Epidermal melanocyte (primary cell): ENCODE results near the gene GALR1.
"Not testable (repeated sequence)": the region's sequence is repeated elsewhere in the genome, so short reads cannot be mapped to it uniquely, and the experiment has no call there.

ENCODE experiments used
- DNase-seq: peaks from one replicate; pipeline ENCODE4 v3.0.0; 2011; ENCODE audit warnings: low spot score; ENCODE audit not compliant: insufficient read length

GALR1 gene

DNA sequence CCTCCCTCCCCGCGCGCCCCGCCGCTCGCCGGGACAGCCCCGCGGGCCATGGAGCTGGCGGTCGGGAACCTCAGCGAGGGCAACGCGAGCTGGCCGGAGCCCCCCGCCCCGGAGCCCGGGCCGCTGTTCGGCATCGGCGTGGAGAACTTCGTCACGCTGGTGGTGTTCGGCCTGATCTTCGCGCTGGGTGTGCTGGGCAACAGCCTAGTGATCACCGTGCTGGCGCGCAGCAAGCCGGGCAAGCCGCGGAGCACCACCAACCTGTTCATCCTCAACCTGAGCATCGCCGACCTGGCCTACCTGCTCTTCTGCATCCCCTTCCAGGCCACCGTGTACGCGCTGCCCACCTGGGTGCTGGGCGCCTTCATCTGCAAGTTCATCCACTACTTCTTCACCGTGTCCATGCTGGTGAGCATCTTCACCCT, 865 bp downstream of the GALR1 start:
- DNase-seq, result no peak

DNA sequence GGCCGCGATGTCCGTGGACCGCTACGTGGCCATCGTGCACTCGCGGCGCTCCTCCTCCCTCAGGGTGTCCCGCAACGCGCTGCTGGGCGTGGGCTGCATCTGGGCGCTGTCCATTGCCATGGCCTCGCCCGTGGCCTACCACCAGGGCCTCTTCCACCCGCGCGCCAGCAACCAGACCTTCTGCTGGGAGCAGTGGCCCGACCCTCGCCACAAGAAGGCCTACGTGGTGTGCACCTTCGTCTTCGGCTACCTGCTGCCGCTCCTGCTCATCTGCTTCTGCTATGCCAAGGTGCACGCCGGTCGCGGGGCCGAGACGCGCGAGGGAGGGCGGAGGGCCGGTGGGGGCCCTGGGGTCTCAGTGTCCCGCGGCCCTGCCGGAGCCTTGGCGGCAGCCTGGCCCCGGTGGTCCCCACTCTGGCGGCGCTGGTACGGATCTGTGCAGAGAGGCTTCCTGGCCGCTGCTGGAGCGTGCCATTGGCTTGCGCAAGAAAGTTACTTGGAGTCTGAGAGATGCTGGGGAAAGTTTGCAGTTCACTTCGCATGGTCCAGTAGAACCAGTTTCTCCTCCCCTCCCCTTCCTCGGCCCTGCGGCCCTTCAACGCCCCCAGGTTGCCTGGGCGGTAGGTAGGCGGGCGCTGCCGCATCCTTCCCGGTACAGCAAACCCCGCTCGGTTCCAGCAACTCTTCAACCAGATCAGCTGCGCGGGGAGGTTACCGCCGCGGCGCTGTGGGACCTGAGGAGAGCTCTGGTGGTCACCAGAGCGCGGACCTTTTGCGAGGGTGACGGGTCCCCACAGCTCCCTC, 1.5 kb downstream of the GALR1 start:
- no peak for DNase-seq

DNA sequence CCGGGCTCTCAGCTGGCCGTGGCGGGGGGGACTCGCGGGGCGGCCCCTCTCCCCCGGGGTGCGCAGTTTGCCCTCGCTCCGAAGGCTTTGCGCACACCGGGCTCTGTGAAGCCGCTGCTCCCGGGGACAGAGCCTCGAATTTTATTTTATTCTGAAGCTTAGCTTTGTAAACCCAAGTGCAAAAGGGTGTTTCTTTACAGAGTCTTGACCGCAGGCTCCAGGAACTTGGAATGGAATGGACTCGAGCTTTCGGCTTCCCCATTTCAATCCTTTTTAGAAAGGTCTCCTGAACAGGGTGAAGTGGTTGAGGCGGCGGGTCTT, 2.0 kb downstream of the GALR1 start:
- DNase-seq, result no peak

DNA sequence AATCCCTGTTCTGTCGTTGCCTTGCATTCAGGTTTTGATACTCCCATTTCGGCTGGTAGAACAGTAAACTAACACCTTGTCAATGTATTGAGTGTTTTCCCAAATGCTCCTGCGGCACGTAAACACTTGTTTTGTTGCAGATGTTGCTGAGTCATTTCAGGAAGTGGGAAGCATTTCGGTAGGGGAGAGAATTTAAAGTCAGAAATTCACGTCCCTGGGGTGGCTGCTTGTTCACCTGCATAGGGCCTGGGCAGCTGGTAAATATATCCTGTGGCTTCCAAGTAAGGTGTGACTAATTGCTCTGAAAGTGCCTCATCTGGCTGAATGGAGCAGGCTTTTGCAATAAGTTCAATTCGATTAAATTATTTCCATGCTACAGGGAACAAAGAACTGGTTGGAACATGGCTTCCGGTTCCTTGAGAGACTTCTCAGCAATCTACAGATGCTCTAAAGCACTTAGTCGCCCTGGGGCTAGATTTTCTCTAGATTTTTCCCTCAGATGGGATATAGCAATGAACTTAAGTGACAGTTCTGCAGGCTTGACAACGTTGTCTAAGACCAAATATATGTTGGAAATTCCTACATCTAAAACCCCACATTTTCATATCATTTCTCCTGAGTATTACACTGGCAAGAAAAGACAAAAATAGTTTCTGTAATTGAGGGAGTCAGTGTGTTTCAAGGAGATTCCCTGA, 5.2 kb downstream of the GALR1 start:
- DNase-seq, result no peak

DNA sequence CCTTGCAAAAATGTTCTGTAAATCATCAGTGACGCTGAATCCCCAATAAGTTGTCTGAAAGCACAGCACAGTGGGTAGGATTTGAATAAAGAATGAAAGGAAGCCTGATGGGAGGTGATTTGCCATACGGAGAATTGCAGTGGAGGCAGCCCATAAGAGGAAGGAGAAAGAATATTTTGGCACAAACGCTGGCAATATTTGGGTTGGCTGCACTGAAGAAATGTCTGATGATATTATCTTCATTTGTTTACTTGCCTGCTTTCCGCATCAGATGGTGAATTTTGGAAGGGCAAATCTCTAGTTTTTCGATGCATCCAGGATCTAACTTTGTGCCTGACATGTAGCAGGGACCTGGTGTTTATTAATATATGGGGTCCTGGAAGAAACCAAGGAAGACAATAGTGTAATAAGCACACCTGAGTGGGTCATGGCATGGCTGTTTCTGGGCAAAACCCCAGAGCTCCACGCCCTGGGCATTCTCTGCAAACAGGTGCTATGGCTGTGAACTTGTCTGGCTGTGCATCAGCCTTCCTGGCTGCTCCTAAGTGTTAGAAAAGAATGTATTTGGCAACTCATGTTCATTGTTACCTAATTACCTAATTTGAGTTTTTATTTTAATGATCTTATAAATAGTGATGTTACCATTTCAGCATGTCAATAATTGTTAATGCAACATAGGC, 5.9 kb downstream of the GALR1 start:
- no peak for DNase-seq

DNA sequence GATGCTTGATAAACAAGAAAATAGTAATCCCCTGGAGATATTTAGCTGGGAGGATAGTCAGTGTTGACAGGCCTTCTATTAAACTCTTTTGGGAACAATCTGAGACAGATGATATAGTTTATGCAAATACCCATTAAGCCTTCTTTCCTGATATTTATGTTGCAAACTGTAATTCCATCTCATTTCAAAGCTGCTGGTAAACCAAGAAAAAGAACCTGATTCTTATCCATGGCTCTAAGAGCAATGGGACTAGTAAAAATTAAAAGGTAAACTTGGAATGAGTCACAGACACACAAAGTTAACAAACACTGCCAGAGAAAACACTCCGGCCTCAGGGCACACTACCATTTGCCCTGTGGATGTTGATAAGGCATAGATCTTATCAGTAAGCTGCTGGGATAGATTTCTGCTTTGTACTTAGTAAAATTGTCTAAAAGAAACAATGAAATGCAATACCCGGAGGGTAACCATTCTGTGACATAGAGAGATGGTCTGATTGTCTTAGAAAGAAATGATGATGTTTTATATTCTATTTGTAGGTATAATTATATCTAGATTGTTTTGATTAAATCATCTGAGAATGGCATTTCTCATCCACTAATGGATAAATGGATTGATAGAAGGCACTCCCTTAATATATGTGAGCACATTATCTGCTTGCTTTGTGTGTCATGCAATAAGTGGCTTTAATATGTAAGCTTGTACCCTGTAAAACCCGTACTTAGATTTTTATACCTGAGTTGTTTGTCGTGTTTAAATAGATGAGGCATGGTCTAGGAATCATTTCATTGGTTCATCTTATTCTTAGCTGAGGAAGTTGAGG, 13.2 kb downstream of the GALR1 start:
- DNase-seq, result no peak

DNA sequence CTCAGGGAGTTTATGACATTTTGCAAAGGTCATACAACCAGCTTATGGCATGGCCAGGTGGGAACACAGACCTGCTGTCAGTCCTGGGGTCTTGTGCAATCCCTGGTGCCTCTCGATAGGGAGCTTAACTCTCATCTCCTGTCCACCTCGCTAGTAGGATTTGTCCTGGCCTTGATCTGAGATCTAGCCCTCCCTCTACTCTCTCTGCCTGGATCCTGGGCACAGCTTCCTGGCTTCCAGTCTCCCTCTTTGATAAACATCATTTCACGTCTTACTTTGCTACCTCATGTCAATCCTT, 13.8 kb downstream of the GALR1 start:
- no peak for DNase-seq

DNA sequence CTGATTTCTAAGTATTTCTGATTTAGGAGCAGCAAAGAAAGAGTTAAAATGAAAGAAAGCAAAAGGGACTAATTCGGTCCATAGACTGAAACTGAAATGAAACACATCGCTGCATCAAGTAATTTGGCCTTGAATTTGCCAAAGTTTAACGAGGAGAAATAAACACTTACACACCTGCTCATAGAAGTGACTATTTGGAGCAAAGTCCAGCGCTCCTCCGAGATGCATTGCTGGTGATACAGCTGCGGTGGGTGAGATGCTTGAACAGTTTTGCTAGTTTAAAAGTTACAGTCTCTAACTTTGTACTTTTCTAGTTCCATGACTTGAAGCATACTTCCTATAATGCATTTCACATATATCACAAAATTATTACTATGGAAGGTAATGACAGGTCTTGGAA, 18.3 kb downstream of the GALR1 start:
- no peak for DNase-seq

DNA sequence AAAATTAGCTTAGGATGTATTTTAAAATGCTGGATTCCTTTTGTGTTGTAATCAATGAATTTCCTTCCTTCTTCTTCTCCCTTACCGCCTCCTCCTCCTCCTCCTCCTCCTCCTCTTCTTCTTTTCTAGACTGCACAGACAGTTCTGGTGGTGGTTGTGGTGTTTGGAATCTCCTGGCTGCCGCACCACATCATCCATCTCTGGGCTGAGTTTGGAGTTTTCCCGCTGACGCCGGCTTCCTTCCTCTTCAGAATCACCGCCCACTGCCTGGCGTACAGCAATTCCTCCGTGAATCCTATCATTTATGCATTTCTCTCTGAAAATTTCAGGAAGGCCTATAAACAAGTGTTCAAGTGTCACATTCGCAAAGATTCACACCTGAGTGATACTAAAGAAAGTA, 18.8 kb downstream of the GALR1 start:
- DNase-seq, result no peak

DNA sequence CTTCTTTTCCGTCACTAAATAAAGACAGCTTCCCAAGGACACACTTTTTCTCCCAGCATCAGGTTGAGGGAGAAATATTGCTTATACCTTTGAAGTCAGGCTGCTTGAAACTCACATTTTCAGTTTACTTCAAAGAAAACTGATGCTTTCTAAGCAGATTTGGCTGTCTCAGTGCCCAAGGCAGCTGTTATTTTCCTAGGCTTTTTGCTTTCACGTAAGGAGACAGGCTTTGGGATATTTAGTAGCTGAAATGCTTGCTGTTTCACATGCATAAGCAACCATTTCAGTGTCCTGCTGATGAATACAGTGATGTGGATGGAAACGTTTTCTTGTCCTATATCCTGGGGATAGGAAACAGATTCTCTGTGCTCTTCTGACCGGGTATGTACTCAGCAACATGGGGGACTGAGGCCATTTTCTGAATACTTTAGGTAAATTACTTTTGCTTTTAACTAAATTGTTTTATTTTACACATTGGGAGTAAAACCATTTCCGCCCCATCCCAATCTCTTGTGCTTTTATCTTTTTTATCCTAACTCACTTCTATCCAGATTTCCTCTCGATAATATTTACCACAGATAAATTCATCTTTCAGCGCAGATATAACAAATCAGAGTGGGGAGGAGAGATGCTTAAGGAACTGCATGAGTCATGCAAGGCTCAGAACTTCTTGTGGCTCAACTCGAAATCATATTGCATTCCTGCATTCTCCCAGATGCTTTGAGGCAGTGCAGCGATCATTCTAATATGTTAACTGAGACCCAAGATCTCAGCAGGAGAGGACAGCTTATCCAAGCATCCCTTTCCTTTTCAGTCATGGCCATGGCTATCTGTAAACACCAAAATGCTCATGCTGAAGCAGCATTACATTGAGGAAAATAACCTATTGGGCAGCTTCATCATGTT, 22.2 kb downstream of the GALR1 start:
- no peak for DNase-seq

DNA sequence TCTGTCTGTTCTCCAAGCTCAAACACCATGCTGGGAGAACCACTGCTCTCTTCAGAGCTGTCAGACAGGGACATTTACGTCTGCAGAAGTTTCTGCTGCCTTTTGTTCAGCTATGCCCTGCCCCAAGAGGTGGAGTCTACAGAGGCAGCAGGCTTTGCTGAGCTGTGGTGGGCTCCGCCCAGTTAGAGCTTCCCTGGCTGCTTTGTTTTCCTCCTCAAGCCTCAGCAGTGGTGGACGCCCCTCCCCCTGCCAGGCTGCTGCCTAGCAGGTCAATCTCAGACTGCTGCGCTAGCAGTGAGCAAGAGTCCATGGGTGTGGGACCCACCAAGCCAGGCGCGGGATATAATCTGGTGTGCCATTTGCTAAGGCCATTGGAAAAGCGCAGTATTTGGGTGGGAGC, 41.2 kb downstream of the GALR1 start:
- not testable (repeated sequence) for DNase-seq

DNA sequence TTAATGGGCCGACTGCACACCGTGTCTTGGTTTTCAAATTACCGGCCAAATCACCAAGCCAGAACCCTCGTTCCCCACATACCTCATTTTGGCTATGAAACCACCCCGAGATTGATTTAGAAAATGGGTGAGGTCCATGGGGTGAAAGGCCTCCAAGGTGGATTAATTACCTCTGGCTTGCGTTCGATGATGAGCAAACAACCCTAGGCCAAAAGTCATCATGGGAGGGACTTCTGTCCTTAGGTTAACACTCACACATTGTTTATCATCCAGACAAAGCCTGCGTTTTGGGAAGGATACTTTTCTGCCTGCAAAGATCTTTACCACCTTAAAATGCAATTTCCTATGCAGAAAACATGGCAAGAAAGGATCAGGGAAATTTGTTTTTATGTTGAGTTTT, 48.5 kb downstream of the GALR1 start:
- no peak for DNase-seq

DNA sequence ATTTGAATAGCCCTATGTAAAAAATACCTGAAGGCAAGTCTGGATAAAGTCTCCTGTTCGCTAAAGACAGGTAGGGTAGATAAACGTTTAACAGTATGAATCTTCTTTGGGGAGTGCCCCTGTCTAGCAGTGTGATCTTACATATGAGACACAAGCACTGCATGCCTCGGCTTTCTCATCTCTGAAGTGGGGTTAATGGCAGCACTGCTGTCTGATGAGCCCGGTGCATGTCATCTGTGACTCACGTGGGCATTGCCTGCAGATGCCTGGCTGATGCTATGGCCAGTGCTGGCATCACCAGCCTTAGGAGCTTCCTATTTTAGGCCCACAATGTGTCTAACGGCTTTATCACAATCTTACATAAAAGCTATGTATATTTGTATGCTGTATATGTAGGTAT, 50.1 kb downstream of the GALR1 start:
- DNase-seq, result no peak

DNA sequence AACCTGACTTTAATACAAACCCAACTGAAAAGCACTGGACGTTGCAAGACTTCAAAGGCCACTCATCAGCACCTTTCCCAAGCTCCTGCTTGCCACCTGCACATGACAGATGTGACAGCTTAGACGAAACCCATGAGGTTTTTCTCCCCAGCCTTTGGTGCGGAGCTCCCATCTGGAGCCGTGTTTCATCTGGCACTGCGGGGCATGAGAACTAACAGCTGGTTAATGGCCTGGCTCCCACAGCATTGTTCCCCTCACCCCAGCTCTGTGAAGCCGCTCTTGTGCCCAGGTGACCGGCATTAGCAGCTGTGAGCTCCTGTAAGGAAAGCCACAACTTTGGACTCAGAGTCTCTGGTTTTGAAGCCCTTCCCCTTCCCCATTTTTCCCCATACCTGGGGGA, 50.9 kb downstream of the GALR1 start:
- no peak for DNase-seq

DNA sequence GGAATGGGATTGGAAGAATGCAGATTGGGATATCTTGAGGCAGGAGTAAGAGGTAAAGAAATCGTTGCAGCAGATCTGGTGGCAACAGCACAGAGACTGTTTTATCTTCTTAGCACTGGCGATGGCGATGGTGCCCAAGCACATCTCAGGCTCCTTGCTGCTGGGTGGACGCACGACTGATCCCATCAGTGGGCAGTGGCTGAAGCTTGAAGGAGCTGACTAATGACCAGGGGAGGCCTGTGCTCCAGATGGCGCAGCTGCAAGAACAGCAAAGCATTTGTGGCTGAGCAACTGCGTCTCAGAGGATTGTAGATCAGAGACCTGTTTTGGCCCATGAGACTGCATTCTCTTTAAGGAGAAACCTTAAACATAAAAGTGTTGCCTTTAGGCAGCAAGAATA, 54.6 kb downstream of the GALR1 start:
- DNase-seq, result no peak

DNA sequence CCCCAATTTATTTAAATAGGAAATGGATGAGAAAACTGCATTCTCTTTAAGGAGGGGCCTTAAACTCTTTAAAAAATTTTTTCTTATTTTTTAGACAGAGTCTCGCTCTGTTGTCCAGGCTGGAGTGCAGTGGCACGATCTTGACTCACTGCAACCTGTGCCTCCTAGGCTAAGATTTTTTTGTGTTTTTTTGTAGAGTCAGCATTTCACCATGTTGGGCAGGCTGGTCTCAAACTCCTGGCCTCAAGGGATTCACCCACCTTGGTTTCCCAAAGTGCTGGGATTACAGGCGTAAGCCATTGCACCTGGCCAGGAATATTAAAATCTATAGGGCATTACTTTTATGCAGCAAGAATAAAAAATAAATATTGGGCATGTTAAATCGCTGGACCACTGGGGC, 56.0 kb downstream of the GALR1 start:
- DNase-seq, result no peak

DNA sequence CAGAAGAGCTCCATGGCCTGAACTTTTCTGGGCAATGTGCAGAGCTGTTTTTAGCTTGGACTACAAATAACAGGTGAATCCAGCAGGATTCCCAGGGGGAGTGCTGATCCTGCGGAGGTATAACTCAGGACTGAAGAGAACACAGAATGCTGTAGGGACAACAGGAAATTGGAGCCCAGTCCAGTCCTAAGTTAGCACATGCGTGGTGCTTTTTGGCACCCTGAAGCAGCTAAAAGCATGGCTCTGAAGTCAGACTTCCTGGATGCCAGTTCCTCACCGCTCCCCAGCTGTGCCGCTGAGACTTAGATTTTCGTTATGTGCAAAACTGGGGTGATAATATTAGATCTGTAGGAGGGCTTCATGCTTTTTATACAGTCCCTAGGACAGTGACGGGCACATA, 58.6 kb downstream of the GALR1 start:
- no peak for DNase-seq

DNA sequence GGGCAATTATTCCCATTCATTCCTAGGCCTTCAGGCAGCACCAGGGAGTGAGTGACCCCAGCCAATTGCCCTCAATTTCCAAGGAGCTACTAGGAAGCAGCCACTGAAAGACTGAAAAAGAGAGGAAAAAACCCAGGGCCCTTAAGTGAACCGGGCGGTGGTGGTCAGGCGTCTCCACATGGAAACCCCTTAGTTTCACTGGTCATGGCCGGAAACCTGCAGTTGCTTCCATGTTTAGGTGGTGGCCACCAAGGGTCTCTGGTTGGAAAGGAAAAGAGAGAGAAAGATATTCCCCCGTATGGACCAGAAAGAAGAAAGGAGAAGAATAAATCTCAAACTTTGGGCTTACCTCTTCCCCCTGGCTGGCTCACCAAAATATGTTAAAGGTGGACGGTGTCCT, 64.9 kb downstream of the GALR1 start:
- no peak for DNase-seq

DNA sequence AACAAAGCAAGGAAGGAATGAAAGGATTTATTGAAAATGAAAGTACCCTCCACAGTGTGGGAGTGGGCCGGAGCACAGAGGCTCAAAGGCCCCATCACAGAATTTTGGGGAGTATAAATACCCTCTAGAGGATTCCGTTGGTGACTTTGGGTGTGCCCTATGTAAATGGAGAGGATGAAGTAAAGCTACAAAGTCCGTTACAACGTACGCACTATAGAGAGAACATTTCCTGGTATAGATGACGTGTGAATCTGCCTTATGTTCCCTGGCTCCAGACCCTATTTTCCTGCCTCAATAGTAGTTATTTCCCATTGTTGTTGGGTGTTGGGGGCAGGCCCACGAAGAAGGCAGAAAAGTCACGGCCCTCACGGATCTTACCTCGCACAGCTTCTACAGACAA, 65.3 kb downstream of the GALR1 start:
- DNase-seq, result no peak

DNA sequence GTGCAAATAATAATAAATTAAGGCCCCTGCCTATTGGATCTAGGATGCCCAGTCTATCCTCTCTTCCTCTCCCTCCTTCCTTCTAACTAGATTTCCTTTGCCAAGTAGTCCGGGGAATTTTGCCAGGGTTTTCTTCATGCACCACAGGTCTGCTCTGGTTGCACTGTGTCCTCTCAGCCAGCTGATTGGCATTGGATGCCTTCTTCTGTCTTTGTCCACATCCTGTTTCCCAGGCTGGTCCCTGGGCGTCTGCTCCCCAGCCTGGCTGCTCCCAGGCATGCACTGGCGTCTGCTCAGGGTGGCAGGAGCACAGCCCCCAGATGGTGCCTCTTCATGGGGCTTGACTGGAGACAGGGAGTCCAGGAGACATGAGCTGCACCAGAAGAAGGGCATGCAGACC, 66.4 kb downstream of the GALR1 start:
- DNase-seq, result no peak

DNA sequence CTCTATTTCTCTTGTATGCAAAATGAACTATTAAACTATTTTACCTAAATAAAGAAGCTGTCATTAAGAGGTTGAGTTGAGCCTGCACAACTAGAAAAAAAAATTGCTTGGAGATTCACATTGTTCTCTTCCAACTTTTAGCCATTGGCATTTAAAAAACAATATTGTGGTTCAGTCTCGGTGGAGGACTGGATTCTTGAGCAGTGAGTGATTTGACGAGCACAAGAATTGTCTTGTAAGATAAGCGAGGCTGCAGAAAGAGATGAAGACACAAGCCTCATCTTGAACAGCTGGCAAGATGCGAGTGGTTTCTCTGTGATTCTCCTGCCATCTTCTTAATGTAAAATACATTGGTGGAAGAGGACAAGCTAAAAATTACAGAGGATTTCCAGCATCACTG, 67.0 kb downstream of the GALR1 start:
- DNase-seq, result no peak
